GM18498 (cell line): ENCODE measurements around the gene ST6GALNAC6.
"Not testable (repeated sequence)": the region's sequence is repeated elsewhere in the genome, so short reads cannot be mapped to it uniquely, and the experiment has no call there.

ENCODE experiments used
- ATAC-seq: cut with Tn5 transposase; IDR thresholded peaks from one replicate; pipeline ENCODE4 v1.9.1; 2021; ENCODE audit warnings: mild to moderate bottlenecking, moderate library complexity; ENCODE audit not compliant: unreplicated experiment

Gene ST6GALNAC6

GRCh38 chr9:127896395-127897192 lies 2.8 kb downstream of the ST6GALNAC6 start:
- ATAC-seq, result no peak

GRCh38 chr9:127895811-127896210 lies 3.6 kb downstream of the ST6GALNAC6 start:
- ATAC-seq, result no peak

- no peak for ATAC-seq
Observed at GRCh38 chr9:127893392-127893791, 6.0 kb downstream of the ST6GALNAC6 start.

GRCh38 chr9:127892831-127893230 lies 6.6 kb downstream of the ST6GALNAC6 start:
- ATAC-seq, result no peak

DNA sequence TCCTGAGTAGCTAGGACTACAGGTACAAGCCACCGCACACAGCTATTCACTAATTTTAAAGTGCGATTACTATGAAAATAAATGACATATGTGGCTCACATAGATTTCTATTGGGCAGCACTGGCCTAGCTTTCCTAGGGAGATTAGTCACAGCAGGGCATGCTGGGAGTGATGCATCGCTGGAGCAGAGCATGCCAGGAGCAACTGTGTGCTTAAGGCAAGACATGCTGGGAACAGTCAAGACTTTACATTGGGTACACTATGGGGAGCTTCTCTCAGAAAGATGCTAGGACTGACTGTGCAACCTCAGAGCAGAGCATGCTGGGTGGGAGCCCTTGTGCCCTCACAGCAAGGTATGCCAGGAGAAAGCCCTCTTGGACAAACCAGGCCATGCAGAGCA lies 9.3 kb downstream of the ST6GALNAC6 start:
- no peak for ATAC-seq

- no peak for ATAC-seq
Observed at GRCh38 chr9:127887792-127888191, 11.6 kb downstream of the ST6GALNAC6 start.

- ATAC-seq, result no peak
Observed at GRCh38 chr9:127886401-127886972, 12.9 kb downstream of the ST6GALNAC6 start.

- ATAC-seq, result no peak
Observed at GRCh38 chr9:127885508-127886281, 13.7 kb downstream of the ST6GALNAC6 start.

DNA sequence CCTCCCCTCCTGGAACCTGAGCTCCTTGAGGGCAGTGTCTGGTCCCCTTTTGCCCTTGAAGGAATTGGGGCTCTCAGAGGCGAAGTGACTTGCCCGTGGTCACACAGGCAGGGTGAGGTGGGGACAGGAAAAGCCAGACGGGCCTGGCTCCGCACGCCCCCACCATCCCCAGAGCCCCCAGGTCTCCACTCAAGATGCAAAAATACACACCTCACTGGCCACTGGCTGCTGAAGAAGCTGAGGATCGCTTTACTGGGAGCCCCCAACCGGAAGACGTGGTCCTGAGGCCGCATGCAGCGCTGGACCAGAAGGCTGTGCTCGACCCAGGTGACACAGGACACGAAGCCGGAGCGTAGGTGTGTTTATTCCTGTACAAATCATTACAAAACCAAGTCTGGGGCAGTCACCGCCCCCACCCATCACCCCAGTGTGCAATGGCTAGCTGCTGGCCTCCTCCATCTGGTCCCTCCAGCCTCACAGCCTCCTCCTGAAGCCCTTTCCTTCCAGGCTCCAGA lies 14.4 kb downstream of the ST6GALNAC6 start:
- no peak for ATAC-seq

- no peak for ATAC-seq
Observed at GRCh38 chr9:127884427-127884911, 14.9 kb downstream of the ST6GALNAC6 start.

DNA sequence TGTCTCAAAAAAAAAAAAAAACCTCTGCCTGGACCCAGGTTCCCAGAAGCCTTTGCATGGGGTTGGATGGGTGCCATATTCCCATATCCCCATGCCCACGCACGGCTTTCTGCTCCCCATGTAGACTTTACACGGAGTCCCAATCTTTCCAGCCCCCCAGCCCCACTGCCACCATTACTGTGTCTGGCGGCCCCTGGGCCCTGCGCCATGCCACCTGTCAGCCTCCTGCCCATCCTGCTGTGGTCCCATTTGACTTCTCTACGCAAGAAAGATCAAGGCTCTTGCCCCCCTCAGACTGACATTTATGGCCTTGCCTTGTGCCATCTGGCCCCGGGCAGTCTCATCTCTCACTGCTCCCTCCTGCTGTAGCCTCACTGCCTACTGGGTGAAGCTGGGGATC lies 15.4 kb downstream of the ST6GALNAC6 start:
- ATAC-seq, result no peak

- ATAC-seq, result not testable (repeated sequence)
Observed at GRCh38 chr9:127881715-127882114, 17.7 kb downstream of the ST6GALNAC6 start.

- ATAC-seq, result no peak
Observed at GRCh38 chr9:127880143-127880542, 19.3 kb downstream of the ST6GALNAC6 start.

GRCh38 chr9:127878652-127879390 lies 20.6 kb downstream of the ST6GALNAC6 start:
- ATAC-seq, result no peak

DNA sequence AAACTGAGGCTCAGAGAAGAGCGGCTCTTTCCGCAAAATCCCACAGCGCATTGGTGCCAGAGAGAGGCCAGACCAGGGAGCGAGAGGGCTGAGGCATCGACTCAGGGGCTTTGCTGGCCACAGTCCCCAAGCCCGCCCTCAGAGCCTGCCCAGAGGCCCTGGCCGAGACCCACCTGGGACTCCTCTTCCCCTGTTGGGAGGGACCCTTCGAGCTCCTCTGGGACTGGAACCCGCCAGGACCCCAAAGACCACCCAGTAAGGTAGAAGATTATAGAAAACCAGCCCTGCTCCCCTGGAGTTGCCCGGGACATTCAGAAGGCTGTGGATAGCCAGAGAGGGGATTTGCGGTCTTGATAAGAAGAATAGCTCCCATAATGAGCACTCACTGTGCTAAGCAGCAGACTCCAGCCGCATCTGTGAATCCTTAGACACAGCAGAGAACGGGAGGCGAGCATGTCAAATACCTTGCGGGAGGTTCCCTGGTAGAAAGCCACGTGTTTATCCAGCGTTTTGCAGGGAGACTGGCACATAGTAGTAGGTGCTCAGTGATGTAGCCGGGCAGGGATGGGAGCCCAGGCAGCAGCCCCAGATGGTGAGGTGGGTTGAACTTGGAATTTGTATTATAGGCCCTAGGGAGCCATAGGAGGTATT lies 21.3 kb downstream of the ST6GALNAC6 start:
- no peak for ATAC-seq

DNA sequence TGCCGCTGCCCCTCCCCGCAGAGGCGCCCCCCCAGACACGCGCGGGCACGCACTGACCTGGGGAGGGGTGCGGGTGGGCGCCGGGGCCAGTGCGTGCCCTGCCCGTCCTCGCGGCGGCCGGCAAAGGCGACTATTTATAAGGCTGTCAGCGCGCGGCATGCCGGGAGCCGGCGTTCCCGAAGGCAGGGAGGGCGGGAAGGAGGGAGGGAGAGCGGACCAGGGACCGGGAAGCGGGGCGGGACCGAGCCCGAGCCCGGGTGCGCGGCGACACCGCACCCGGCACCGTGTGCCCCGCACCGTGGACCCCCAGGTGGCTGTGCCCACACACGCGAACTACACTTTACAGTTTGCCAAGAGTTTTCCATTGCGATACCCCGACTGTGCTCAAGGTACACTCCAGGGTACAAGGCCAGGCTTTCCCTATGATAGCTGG lies 21.8 kb downstream of the ST6GALNAC6 start, which contains the start of gene AK1:
TSS of gene AK1 (minus strand) at position 110 of the 433 bp plus-strand sequence. CDS start 3,058 bp downstream, outside the sequence.
- no peak for ATAC-seq

DNA sequence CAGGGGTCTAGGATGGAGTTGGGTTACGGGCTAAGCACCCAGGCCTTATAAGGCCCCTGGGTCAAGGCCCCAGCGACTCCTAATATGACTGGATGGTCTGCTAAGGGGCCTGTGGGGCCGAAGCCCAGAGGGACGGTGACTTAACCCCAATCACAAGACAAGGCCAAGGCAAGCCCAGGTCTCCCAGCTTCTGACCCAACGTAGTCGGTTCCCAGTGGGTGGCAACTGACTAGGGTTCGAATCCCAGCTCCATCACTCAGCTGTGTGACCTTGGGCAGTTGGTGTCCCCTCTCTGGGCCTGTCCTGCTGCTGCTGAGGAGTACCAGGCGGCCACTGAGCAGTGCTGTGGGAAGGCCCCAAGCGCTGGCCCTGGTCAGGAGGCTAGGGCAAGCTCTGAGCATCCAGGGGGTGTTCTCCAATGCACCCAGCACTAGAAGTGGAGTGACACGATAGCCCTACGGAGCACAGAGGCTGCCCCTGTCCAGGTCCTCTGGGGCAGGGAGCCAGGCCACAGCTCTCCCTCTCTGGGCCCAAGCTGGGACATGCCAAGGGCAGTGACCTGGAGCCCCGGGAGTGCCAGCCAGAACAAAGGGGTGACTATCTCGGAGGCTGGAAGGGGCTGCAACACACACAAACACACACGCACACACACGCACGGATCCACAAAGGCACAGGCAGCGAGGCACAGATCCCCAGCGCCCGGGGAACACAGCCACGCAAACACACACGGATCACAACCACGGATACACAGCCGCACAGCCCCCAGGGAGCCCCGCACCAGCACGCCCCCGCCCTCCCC lies 22.4 kb downstream of the ST6GALNAC6 start:
- ATAC-seq, result no peak

DNA sequence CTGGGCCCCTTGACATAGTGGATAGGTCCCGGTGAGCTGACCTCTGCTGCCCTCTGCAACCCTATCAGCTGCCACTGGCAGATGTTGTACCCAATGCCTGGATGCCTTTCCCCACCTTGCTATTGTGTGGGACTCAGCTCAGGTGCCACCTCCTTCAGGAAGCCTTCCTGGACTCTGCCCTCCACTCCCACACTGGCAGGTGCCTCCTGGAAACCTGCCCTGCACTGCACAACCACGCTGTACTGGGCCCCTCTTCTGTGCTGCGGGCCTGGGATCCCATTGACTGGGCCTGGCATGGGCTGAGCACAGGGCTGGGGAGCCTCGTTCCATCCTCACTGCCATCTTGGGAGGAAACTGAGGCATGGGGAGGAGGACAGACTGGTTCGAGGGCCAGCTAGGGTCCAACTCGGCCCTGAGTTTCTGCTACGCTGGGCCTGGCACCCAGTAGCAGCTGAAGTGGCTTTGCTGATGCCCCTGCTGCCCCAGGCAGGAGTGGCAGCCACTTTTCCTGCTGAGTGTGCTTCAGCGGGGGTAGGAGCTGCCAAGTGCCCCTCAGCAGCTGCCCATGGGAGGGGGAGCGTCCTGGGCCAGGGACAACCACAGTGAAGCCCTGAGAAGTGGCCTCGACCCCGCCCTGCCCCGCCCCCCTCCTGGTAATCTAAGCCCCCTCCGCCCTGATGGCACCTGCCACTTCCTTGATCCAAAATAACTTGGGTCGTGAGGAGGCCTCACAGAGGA lies 23.2 kb downstream of the ST6GALNAC6 start:
- no peak for ATAC-seq
